Neural cell (in vitro differentiated cells): ENCODE data around the gene TACO1.

ENCODE experiments used
- MXI1 ChIP-seq: fragments of 450-650 bp; conservative IDR thresholded peaks from 2 replicates; pipeline ENCODE4 v1.6.1; 2014; ENCODE audit warnings: antibody characterized with exemption, mild to moderate bottlenecking; ENCODE audit not compliant: poor library complexity, severe bottlenecking
- TAF1 ChIP-seq: IDR thresholded peaks from 2 replicates; pipeline ENCODE4 v1.6.1; 2012; ENCODE audit warnings: low read depth
- TF ChIP-seq, protein P1 (sequence below): fragments of 450-650 bp; IDR thresholded peaks from 2 replicates; pipeline ENCODE4 v1.5.1; 2014; ENCODE audit warnings: antibody characterized with exemption, mild to moderate bottlenecking, moderate library complexity; ENCODE audit not compliant: poor library complexity, severe bottlenecking
- TF ChIP-seq, protein P2 (sequence below): IDR thresholded peaks from 2 replicates; pipeline ENCODE4 v1.6.1; 2012; ENCODE audit warnings: borderline replicate concordance

DNA sequence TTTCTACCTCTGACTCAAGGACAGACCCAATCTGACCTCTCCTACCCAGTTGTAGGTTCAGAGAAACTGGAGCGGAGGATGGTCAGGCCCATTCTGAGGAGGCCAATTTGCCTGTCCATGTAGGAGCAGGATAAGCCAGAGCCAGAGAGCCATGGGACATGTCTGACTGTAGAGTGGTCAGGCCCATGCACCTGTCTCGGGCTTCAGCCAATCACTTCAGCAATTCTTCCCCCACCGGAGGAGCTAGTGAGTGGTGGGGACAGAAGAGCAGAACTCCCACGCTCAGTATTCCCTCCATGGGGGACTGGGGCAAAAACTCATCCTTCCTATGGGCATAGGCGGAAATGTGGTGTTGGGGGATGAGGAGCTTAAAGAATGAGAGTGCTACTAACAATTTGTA is 36.1 kb upstream of the TACO1 start:
- TF ChIP-seq, protein P1, sequence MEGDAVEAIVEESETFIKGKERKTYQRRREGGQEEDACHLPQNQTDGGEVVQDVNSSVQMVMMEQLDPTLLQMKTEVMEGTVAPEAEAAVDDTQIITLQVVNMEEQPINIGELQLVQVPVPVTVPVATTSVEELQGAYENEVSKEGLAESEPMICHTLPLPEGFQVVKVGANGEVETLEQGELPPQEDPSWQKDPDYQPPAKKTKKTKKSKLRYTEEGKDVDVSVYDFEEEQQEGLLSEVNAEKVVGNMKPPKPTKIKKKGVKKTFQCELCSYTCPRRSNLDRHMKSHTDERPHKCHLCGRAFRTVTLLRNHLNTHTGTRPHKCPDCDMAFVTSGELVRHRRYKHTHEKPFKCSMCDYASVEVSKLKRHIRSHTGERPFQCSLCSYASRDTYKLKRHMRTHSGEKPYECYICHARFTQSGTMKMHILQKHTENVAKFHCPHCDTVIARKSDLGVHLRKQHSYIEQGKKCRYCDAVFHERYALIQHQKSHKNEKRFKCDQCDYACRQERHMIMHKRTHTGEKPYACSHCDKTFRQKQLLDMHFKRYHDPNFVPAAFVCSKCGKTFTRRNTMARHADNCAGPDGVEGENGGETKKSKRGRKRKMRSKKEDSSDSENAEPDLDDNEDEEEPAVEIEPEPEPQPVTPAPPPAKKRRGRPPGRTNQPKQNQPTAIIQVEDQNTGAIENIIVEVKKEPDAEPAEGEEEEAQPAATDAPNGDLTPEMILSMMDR: no peak
- TF ChIP-seq, protein P2, sequence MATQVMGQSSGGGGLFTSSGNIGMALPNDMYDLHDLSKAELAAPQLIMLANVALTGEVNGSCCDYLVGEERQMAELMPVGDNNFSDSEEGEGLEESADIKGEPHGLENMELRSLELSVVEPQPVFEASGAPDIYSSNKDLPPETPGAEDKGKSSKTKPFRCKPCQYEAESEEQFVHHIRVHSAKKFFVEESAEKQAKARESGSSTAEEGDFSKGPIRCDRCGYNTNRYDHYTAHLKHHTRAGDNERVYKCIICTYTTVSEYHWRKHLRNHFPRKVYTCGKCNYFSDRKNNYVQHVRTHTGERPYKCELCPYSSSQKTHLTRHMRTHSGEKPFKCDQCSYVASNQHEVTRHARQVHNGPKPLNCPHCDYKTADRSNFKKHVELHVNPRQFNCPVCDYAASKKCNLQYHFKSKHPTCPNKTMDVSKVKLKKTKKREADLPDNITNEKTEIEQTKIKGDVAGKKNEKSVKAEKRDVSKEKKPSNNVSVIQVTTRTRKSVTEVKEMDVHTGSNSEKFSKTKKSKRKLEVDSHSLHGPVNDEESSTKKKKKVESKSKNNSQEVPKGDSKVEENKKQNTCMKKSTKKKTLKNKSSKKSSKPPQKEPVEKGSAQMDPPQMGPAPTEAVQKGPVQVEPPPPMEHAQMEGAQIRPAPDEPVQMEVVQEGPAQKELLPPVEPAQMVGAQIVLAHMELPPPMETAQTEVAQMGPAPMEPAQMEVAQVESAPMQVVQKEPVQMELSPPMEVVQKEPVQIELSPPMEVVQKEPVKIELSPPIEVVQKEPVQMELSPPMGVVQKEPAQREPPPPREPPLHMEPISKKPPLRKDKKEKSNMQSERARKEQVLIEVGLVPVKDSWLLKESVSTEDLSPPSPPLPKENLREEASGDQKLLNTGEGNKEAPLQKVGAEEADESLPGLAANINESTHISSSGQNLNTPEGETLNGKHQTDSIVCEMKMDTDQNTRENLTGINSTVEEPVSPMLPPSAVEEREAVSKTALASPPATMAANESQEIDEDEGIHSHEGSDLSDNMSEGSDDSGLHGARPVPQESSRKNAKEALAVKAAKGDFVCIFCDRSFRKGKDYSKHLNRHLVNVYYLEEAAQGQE: no peak
- no peak for TF ChIP-seq TAF1
- no peak for TF ChIP-seq MXI1
